Liver (tissue), 3 donors: ENCODE data around the gene MRPL55.

ENCODE experiments used
- EGR1 ChIP-seq, 2 donors: IDR thresholded peaks; 2 replicates each; pipeline ENCODE4 v1.6.1; 2016 to 2018; ENCODE audit warnings: antibody characterized with exemption in 2 of 2, low read depth in 2 of 2
- GABPA ChIP-seq, 2 donors: IDR thresholded peaks in 1 of 2; conservative IDR thresholded peaks in 1 of 2; 2 replicates each; pipeline ENCODE4 v1.6.1; 2016; ENCODE audit warnings: antibody characterized with exemption in 2 of 2, mild to moderate bottlenecking in 1 of 2, moderate library complexity in 1 of 2
- HNF4A ChIP-seq, 2 donors: conservative IDR thresholded peaks; 2 replicates each; pipeline ENCODE4 v1.6.1; 2016; ENCODE audit warnings: antibody characterized with exemption in 2 of 2, mild to moderate bottlenecking in 2 of 2
- NR2F2 ChIP-seq: IDR thresholded peaks from 2 replicates; pipeline ENCODE4 v1.6.1; 2016; ENCODE audit warnings: antibody characterized with exemption
- RAD21 ChIP-seq, 2 donors: IDR thresholded peaks; 2 replicates each; pipeline ENCODE4 v1.6.1; 2016; ENCODE audit warnings: antibody characterized with exemption in 2 of 2, mild to moderate bottlenecking in 2 of 2
- RXRA ChIP-seq, 2 donors: IDR thresholded peaks; 2 replicates each; pipeline ENCODE4 v1.6.1; 2017 to 2018; ENCODE audit warnings: antibody characterized with exemption in 2 of 2, mild to moderate bottlenecking in 1 of 2
- SP1 ChIP-seq: IDR thresholded peaks from 2 replicates; pipeline ENCODE4 v1.6.1; 2018; ENCODE audit warnings: antibody characterized with exemption, mild to moderate bottlenecking
- TAF1 ChIP-seq: conservative IDR thresholded peaks from 2 replicates; pipeline ENCODE4 v1.6.1; 2016; ENCODE audit warnings: antibody characterized with exemption, mild to moderate bottlenecking
- YY1 ChIP-seq: IDR thresholded peaks from 2 replicates; pipeline ENCODE4 v1.6.1; 2016; ENCODE audit warnings: antibody characterized with exemption, mild to moderate bottlenecking
- TF ChIP-seq, protein P1 (sequence below): fragments of 150-350 bp; IDR thresholded peaks from 2 replicates; pipeline ENCODE4 v1.5.1; 2017; ENCODE audit warnings: improper control_type of control experiment, low read depth, low read length; ENCODE audit not compliant: missing input control
- TF ChIP-seq, protein P2 (sequence below): IDR thresholded peaks from 2 replicates; pipeline ENCODE4 v1.6.1; 2016; ENCODE audit warnings: antibody characterized with exemption
- TF ChIP-seq, protein P3 (sequence below): IDR thresholded peaks from 2 replicates; pipeline ENCODE4 v1.6.1; 2016; ENCODE audit warnings: antibody characterized with exemption
- TF ChIP-seq, protein P4 (sequence below): IDR thresholded peaks from 2 replicates; pipeline ENCODE4 v1.6.1; 2016; ENCODE audit warnings: antibody characterized with exemption, mild to moderate bottlenecking
- donor health status: healthy.
- donor health status: healthy.

DNA sequence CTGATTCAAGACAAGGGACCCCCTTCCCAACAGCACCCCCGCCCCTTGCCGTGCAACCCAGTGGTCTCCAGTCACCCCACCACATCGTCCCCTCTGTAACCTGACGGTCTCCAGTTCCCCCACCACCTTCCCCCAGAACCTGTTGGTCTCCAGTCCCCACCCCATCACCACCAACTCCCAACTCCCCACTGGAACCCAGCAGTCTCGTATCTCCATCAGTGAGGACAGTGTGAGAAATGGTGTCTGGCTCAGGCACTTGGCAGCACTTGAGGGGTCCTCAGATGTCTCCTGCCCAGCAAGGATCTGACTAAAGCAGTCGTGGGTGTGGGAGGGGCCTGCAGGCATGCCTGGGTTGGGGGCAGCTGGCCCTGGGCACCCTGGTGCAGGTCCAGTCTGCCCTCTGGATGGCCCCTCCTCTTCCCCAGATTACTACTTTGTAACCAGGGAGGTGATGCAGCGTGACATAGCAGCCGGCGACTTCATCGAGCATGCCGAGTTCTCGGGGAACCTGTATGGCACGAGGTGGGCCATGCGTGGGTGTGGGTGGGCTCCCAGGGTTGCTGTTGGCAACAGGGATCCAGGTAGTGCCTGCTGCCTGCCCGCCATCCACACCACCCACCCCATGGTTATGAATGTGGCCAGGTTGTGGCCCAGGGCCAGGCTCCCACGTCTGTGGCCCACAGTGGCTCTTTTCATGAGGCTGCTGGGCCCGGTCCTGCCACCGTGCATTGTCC lies 37.5 kb upstream of the MRPL55 start:
- TF ChIP-seq, protein P1, sequence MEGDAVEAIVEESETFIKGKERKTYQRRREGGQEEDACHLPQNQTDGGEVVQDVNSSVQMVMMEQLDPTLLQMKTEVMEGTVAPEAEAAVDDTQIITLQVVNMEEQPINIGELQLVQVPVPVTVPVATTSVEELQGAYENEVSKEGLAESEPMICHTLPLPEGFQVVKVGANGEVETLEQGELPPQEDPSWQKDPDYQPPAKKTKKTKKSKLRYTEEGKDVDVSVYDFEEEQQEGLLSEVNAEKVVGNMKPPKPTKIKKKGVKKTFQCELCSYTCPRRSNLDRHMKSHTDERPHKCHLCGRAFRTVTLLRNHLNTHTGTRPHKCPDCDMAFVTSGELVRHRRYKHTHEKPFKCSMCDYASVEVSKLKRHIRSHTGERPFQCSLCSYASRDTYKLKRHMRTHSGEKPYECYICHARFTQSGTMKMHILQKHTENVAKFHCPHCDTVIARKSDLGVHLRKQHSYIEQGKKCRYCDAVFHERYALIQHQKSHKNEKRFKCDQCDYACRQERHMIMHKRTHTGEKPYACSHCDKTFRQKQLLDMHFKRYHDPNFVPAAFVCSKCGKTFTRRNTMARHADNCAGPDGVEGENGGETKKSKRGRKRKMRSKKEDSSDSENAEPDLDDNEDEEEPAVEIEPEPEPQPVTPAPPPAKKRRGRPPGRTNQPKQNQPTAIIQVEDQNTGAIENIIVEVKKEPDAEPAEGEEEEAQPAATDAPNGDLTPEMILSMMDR, result no peak
- TF ChIP-seq TAF1, result no peak
- TF ChIP-seq, protein P2, sequence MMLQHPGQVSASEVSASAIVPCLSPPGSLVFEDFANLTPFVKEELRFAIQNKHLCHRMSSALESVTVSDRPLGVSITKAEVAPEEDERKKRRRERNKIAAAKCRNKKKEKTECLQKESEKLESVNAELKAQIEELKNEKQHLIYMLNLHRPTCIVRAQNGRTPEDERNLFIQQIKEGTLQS, result no peak
- TF ChIP-seq, protein P3, sequence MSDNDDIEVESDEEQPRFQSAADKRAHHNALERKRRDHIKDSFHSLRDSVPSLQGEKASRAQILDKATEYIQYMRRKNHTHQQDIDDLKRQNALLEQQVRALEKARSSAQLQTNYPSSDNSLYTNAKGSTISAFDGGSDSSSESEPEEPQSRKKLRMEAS, result no peak
- TF ChIP-seq, protein P4, sequence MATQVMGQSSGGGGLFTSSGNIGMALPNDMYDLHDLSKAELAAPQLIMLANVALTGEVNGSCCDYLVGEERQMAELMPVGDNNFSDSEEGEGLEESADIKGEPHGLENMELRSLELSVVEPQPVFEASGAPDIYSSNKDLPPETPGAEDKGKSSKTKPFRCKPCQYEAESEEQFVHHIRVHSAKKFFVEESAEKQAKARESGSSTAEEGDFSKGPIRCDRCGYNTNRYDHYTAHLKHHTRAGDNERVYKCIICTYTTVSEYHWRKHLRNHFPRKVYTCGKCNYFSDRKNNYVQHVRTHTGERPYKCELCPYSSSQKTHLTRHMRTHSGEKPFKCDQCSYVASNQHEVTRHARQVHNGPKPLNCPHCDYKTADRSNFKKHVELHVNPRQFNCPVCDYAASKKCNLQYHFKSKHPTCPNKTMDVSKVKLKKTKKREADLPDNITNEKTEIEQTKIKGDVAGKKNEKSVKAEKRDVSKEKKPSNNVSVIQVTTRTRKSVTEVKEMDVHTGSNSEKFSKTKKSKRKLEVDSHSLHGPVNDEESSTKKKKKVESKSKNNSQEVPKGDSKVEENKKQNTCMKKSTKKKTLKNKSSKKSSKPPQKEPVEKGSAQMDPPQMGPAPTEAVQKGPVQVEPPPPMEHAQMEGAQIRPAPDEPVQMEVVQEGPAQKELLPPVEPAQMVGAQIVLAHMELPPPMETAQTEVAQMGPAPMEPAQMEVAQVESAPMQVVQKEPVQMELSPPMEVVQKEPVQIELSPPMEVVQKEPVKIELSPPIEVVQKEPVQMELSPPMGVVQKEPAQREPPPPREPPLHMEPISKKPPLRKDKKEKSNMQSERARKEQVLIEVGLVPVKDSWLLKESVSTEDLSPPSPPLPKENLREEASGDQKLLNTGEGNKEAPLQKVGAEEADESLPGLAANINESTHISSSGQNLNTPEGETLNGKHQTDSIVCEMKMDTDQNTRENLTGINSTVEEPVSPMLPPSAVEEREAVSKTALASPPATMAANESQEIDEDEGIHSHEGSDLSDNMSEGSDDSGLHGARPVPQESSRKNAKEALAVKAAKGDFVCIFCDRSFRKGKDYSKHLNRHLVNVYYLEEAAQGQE, result no peak
- TF ChIP-seq YY1, result no peak
- TF ChIP-seq NR2F2, result no peak
- no peak for TF ChIP-seq RAD21 (IDR thresholded peaks at IDR 0.05)
- no peak for TF ChIP-seq HNF4A (conservative IDR thresholded peaks at IDR 0.05)
- TF ChIP-seq GABPA (IDR thresholded peaks at IDR 0.05 in 1 of 2, conservative IDR thresholded peaks at IDR 0.05 in 1 of 2), result no peak
- TF ChIP-seq SP1, result no peak
- no peak for TF ChIP-seq RXRA (IDR thresholded peaks at IDR 0.05)
- TF ChIP-seq EGR1 (IDR thresholded peaks at IDR 0.05; ENCODE audit: low read depth in 2 of 2), result no peak
